HepG2 (cell line): Measurements from ENCODE around the gene DDX20. TPM values are rescaled to one million over a fixed set of nuclear protein-coding genes. Genes with fewer than 3 reads are reported as not detected.

ENCODE experiments used
- ARID2 ChIP-seq: sonication (generic); formaldehyde crosslinking; IDR thresholded peaks from 2 replicates; pipeline ENCODE4 v1.8.1; 2022; ENCODE audit warnings: mild to moderate bottlenecking, missing genetic modification reagents, borderline replicate concordance
- BRCA1 ChIP-seq: sonication (generic); formaldehyde crosslinking; IDR thresholded peaks from 2 replicates; pipeline ENCODE4 v1.4.0; 2020; ENCODE audit warnings: missing genetic modification reagents
- NR2C2 ChIP-seq: sonication (generic); formaldehyde crosslinking; IDR thresholded peaks from 2 replicates; pipeline ENCODE4 v1.4.0; 2020; ENCODE audit warnings: missing genetic modification reagents, mild to moderate bottlenecking, moderate library complexity, borderline replicate concordance
- NRL ChIP-seq: sonication (generic); formaldehyde crosslinking; IDR thresholded peaks from 2 replicates; pipeline ENCODE4 v1.5.0; 2020; ENCODE audit warnings: missing genetic modification reagents, mild to moderate bottlenecking, moderate library complexity, borderline replicate concordance
- YEATS2 ChIP-seq: sonication (generic); formaldehyde crosslinking; IDR thresholded peaks from 2 replicates; pipeline ENCODE4 v1.4.0; 2020; ENCODE audit warnings: missing genetic modification reagents, borderline replicate concordance
- ZBTB49 ChIP-seq: sonication (generic); formaldehyde crosslinking; IDR thresholded peaks from 2 replicates; pipeline ENCODE4 v1.4.0; 2020; ENCODE audit warnings: missing genetic modification reagents, borderline replicate concordance
- ZFP36L2 ChIP-seq: sonication (generic); formaldehyde crosslinking; IDR thresholded peaks from 2 replicates; pipeline ENCODE4 v1.4.0; 2020; ENCODE audit warnings: missing genetic modification reagents
- ZNF207 ChIP-seq: fragments of 450-650 bp; IDR thresholded peaks from 2 replicates; pipeline ENCODE4 v1.6.1; 2016; ENCODE audit warnings: antibody characterized with exemption, borderline replicate concordance
- ZNF318 ChIP-seq: sonication (generic); formaldehyde crosslinking; IDR thresholded peaks from 2 replicates; pipeline ENCODE4 v1.4.0; 2020; ENCODE audit warnings: mild to moderate bottlenecking, missing genetic modification reagents
- ZNF367 ChIP-seq: sonication (generic); formaldehyde crosslinking; IDR thresholded peaks from 2 replicates; pipeline ENCODE4 v1.4.0; 2020; ENCODE audit warnings: missing genetic modification reagents, borderline replicate concordance
- ZNF572 ChIP-seq: sonication (generic); formaldehyde crosslinking; IDR thresholded peaks from 2 replicates; pipeline ENCODE4 v1.5.1; 2020; ENCODE audit warnings: mild to moderate bottlenecking, missing genetic modification reagents
- ZSCAN31 ChIP-seq: sonication (generic); formaldehyde crosslinking; IDR thresholded peaks from 2 replicates; pipeline ENCODE4 v1.5.0; 2020; ENCODE audit warnings: low read depth, mild to moderate bottlenecking, missing genetic modification reagents
- ZSCAN9 ChIP-seq: IDR thresholded peaks from 2 replicates; pipeline ENCODE4 v1.6.1; 2016; ENCODE audit warnings: borderline replicate concordance
- polyA plus RNA-seq, 8 experiments: library from polyadenylated mRNA; depleted of rRNA in 3 of 8; stranded (reverse) in 7 of 8; unstranded in 1 of 8; fragments of >200 nt; fragmentation: Illumina TruSeq in 4 of 8; extraction: Trizol in 4 of 8; gene quantifications; 2 replicates each; pipeline versions ENCODE4 v1.2.1 to v1.2.3, GENCODE V29; 2011 to 2016; ENCODE audit warnings: low read depth in 4 of 8, missing spikeins in 1 of 8, mixed read lengths in 1 of 8; ENCODE audit not compliant: insufficient read depth in 1 of 8
- total RNA-seq, 5 experiments: library from RNA; depleted of rRNA; stranded (reverse); fragments of >200 nt; fragmentation: Illumina TruSeq; extraction: Trizol; gene quantifications; 2 replicates each; pipeline ENCODE4 v1.2.3, GENCODE V29; 2016; ENCODE audit warnings: low read depth in 1 of 5
- TF ChIP-seq, protein P1 (sequence below): sonication (generic); formaldehyde crosslinking; IDR thresholded peaks from 2 replicates; pipeline ENCODE4 v1.9.0; 2021; ENCODE audit warnings: missing genetic modification reagents, borderline replicate concordance

DDX20 gene
- total and polyA plus RNA-seq, 2 of the 13 experiments (the other 11 are each of a cell fraction or from before 2014, with no cell fraction given): 4.0 to 14.3 TPM

GRCh38 chr1:111733183-111733991 is 22.3 kb upstream of the DDX20 start (continued):
- TF ChIP-seq ZNF207: no peak
- TF ChIP-seq ZFP36L2 (CRISPR knock-in tag): no peak
- TF ChIP-seq ZNF367: no peak
- peak; percentile 62; the same call in 1 of the 2 replicates for TF ChIP-seq YEATS2 (CRISPR knock-in tag)
- TF ChIP-seq NRL (CRISPR knock-in tag): no peak; the same call in 1 of the 2 replicates
- TF ChIP-seq BRCA1: no peak
- no peak for TF ChIP-seq ZNF572
- no peak for TF ChIP-seq ARID2 (CRISPR knock-in tag)
- TF ChIP-seq NR2C2 (CRISPR knock-in tag): peak; percentile 95
- TF ChIP-seq ZSCAN31 (CRISPR knock-in tag): no peak
- TF ChIP-seq, protein P1, sequence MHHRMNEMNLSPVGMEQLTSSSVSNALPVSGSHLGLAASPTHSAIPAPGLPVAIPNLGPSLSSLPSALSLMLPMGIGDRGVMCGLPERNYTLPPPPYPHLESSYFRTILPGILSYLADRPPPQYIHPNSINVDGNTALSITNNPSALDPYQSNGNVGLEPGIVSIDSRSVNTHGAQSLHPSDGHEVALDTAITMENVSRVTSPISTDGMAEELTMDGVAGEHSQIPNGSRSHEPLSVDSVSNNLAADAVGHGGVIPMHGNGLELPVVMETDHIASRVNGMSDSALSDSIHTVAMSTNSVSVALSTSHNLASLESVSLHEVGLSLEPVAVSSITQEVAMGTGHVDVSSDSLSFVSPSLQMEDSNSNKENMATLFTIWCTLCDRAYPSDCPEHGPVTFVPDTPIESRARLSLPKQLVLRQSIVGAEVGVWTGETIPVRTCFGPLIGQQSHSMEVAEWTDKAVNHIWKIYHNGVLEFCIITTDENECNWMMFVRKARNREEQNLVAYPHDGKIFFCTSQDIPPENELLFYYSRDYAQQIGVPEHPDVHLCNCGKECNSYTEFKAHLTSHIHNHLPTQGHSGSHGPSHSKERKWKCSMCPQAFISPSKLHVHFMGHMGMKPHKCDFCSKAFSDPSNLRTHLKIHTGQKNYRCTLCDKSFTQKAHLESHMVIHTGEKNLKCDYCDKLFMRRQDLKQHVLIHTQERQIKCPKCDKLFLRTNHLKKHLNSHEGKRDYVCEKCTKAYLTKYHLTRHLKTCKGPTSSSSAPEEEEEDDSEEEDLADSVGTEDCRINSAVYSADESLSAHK (CRISPR knock-in tag): no peak
- no peak for TF ChIP-seq ZNF318 (CRISPR knock-in tag)
- no peak for TF ChIP-seq ZBTB49 (CRISPR knock-in tag)
- TF ChIP-seq ZSCAN9: no peak; the same call in 1 of the 2 replicates
